Nephron progenitor cell (in vitro differentiated cells): ENCODE results near the gene RIC1.

ENCODE experiments used
- DNase-seq: peaks from one replicate; pipeline ENCODE4 v3.0.0; 2021
- H3K27ac Mint-ChIP-seq: 2 replicates; pipeline ENCODE4 v1.8.0; 2021; ENCODE audit warnings: mild to moderate bottlenecking, moderate library complexity, mixed read lengths
- H3K27me3 Mint-ChIP-seq: 2 replicates; pipeline ENCODE4 v1.8.0; 2021; ENCODE audit warnings: mild to moderate bottlenecking, low read depth, mixed read lengths; ENCODE audit not compliant: poor library complexity
- H3K36me3 Mint-ChIP-seq: 2 replicates; pipeline ENCODE4 v1.8.0; 2021; ENCODE audit warnings: low read depth, mixed read lengths
- H3K4me1 Mint-ChIP-seq: 2 replicates; pipeline ENCODE4 v1.8.0; 2021; ENCODE audit warnings: mixed read lengths
- H3K4me3 Mint-ChIP-seq: 2 replicates; pipeline ENCODE4 v1.8.0; 2021; ENCODE audit warnings: mild to moderate bottlenecking, moderate library complexity, mixed read lengths
- H3K9me3 Mint-ChIP-seq: 2 replicates; pipeline ENCODE4 v1.8.0; 2021; ENCODE audit warnings: mild to moderate bottlenecking, moderate library complexity, mixed read lengths
- CTCF ChIP-seq: fragments of 200-600 bp; sonication (generic); IDR thresholded peaks from 2 replicates; pipeline ENCODE4 v1.5.0; 2021; ENCODE audit warnings: antibody characterized with exemption

Gene RIC1

GRCh38 chr9:5818424-5819142 lies 189.7 kb downstream of the RIC1 start:
- Mint-ChIP-seq H3K9me3 (no peaks in the 10 kb centered on the region), H3K4me3 (no peak overlapping the region), H3K27me3 (no peaks in the 10 kb centered on the region), H3K27ac (no peak overlapping the region), H3K36me3 (peaks cover 22% of the 10 kb centered on the region), H3K4me1 (no peaks in the 10 kb centered on the region)
- TF ChIP-seq CTCF, result no peak
- no peak for DNase-seq

- no peak overlapping the region for H3K4me3 Mint-ChIP-seq
- H3K36me3 Mint-ChIP-seq, result peaks cover 22% of the 10 kb centered on the region
- no peak for DNase-seq
- H3K27ac Mint-ChIP-seq, result no peak overlapping the region
- no peaks in the 10 kb centered on the region for H3K27me3 Mint-ChIP-seq
- TF ChIP-seq CTCF, result no peak
- no peaks in the 10 kb centered on the region for H3K4me1 Mint-ChIP-seq
- H3K9me3 Mint-ChIP-seq, result no peaks in the 10 kb centered on the region
Observed at GRCh38 chr9:5819174-5819573, 190.3 kb downstream of the RIC1 start.

GRCh38 chr9:5820425-5820824 lies 191.5 kb downstream of the RIC1 start:
- no peak for TF ChIP-seq CTCF
- no peak for DNase-seq
- Mint-ChIP-seq H3K9me3 (no peaks in the 10 kb centered on the region), H3K27ac (no peak overlapping the region), H3K4me1 (no peaks in the 10 kb centered on the region), H3K36me3 (peaks cover 22% of the 10 kb centered on the region), H3K27me3 (no peaks in the 10 kb centered on the region), H3K4me3 (no peak overlapping the region)

- no peak overlapping the region for H3K4me3 Mint-ChIP-seq
- H3K9me3 Mint-ChIP-seq, result no peaks in the 10 kb centered on the region
- no peaks in the 10 kb centered on the region for H3K4me1 Mint-ChIP-seq
- no peaks in the 10 kb centered on the region for H3K27me3 Mint-ChIP-seq
- no peak for TF ChIP-seq CTCF
- H3K36me3 Mint-ChIP-seq, result peaks cover 5% of the 10 kb centered on the region
- H3K27ac Mint-ChIP-seq, result no peak overlapping the region
- no peak for DNase-seq
Observed at GRCh38 chr9:5825223-5825622, 196.3 kb downstream of the RIC1 start.
